ENCODE measurements around the gene LRP1-AS. TPM values are rescaled to one million over a fixed set of nuclear protein-coding genes. Genes with fewer than 3 reads are reported as not detected.

The LRP1-AS gene
- total and polyA plus RNA-seq, 10 of the 15 experiments (the other 5 are each of a cell fraction or from before 2014, with no cell fraction given): not detected

DNA sequence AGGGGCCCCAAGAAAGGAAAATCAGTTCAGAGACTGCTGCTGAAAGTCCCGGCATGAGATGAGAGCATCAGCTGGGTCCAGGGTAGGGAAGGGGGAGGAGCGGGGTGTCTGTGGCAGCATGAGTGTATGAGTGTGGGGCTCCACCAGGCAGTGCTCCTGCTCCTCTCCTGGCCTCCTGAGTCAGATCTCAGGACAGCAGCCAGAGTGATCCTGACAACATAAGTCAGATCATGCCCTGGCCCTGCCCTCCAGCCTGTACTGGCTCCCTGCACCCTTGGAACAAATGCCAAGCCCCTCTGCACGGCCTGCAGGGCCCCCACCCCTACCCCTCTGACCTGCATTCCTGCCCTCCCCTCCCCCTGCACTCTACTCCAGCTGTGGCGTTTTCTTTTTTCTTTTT is 24.2 kb upstream of the LRP1-AS start:
- ATAC-seq: no peak
- ChIA-PET RAD21 (ENCODE audit: unreplicated experiment) (no interaction called here), SMC1A (ENCODE audit: uncharacterized antibody, unreplicated experiment) (interaction anchor here (0.9 kb wide), 1 partner anchor 17 kb away, joined by 3 read pairs; no protein-coding TSS in a partner anchor), CTCF (interaction anchor here (1.0 to 5.4 kb wide), 7 partner anchors 11 to 141 kb away, joined by 3 to 66 read pairs (median 5); no protein-coding TSS in a partner anchor), POLR2A (no interaction called here)
- no peak overlapping the region for H2AFZ ChIP-seq (ENCODE audit: control insufficient read depth, low read depth, low read length)
- TF ChIP-seq TCF3 (IDR thresholded peaks at IDR 0.05; ENCODE audit: borderline replicate concordance, insufficient read depth, low read depth, low read length) (no peak), ZSCAN29 (IDR thresholded peaks at IDR 0.05) (no peak), TBL1XR1 (IDR thresholded peaks at IDR 0.05; ENCODE audit: low read depth, low read length) (no peak), NBN (IDR thresholded peaks at IDR 0.05) (no peak), RAD21 (IDR thresholded peaks at IDR 0.05; ENCODE audit: insufficient read depth, low read depth, low read length) (no peak), HDAC6 (IDR thresholded peaks at IDR 0.05; ENCODE audit: unreplicated experiment) (no peak), RBBP5 (conservative IDR thresholded peaks at IDR 0.05) (no peak), STAT3 (IDR thresholded peaks at IDR 0.05; ENCODE audit: low read depth, low read length) (no peak), TCF7 (IDR thresholded peaks at IDR 0.05; ENCODE audit: borderline replicate concordance) (no peak), CHD2 (IDR thresholded peaks at IDR 0.05; ENCODE audit: borderline replicate concordance, low read depth, low read length) (no peak), ZNF384 (IDR thresholded peaks at IDR 0.05; ENCODE audit: borderline replicate concordance, low read depth, low read length) (no peak), YY1 (IDR thresholded peaks at IDR 0.05; ENCODE audit: low read depth, low read length) (no peak), SRF (IDR thresholded peaks at IDR 0.05; ENCODE audit: low read depth in 2 of 2, low read length in 2 of 2) (no peak), IRF4 (IDR thresholded peaks at IDR 0.05; ENCODE audit: low read depth, low read length) (no peak), CBFB (IDR thresholded peaks at IDR 0.05; ENCODE audit: low read depth) (no peak), KDM1A (IDR thresholded peaks at IDR 0.05; ENCODE audit: borderline replicate concordance) (no peak)
- TF ChIP-seq, protein P1, sequence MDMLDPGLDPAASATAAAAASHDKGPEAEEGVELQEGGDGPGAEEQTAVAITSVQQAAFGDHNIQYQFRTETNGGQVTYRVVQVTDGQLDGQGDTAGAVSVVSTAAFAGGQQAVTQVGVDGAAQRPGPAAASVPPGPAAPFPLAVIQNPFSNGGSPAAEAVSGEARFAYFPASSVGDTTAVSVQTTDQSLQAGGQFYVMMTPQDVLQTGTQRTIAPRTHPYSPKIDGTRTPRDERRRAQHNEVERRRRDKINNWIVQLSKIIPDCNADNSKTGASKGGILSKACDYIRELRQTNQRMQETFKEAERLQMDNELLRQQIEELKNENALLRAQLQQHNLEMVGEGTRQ (IDR thresholded peaks at IDR 0.05; ENCODE audit: borderline replicate concordance, low read depth, low read length): no peak
- TF ChIP-seq, protein P2, sequence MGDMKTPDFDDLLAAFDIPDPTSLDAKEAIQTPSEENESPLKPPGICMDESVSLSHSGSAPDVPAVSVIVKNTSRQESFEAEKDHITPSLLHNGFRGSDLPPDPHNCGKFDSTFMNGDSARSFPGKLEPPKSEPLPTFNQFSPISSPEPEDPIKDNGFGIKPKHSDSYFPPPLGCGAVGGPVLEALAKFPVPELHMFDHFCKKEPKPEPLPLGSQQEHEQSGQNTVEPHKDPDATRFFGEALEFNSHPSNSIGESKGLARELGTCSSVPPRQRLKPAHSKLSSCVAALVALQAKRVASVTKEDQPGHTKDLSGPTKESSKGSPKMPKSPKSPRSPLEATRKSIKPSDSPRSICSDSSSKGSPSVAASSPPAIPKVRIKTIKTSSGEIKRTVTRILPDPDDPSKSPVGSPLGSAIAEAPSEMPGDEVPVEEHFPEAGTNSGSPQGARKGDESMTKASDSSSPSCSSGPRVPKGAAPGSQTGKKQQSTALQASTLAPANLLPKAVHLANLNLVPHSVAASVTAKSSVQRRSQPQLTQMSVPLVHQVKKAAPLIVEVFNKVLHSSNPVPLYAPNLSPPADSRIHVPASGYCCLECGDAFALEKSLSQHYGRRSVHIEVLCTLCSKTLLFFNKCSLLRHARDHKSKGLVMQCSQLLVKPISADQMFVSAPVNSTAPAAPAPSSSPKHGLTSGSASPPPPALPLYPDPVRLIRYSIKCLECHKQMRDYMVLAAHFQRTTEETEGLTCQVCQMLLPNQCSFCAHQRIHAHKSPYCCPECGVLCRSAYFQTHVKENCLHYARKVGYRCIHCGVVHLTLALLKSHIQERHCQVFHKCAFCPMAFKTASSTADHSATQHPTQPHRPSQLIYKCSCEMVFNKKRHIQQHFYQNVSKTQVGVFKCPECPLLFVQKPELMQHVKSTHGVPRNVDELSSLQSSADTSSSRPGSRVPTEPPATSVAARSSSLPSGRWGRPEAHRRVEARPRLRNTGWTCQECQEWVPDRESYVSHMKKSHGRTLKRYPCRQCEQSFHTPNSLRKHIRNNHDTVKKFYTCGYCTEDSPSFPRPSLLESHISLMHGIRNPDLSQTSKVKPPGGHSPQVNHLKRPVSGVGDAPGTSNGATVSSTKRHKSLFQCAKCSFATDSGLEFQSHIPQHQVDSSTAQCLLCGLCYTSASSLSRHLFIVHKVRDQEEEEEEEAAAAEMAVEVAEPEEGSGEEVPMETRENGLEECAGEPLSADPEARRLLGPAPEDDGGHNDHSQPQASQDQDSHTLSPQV (IDR thresholded peaks at IDR 0.05): no peak
- no peaks in the 10 kb centered on the region for H3K9me3 ChIP-seq (replicated peaks; ENCODE audit: control insufficient read depth, insufficient read depth, low read length)
- no peak for FAIRE-seq
- H3K27me3 ChIP-seq (replicated peaks in 1 of 2; ENCODE audit: control insufficient read depth in 2 of 2, insufficient read depth in 2 of 2, low read length in 1 of 2): no peaks in the 10 kb centered on the region
- no peak for DNase-seq (ENCODE audit: low read depth, low spot score)
- H3K27ac ChIP-seq (ENCODE audit: control insufficient read depth, insufficient read depth): no peak overlapping the region
- no TSS peak for BruUV-seq (replicated peaks)
- no peak overlapping the region for H3K4me3 ChIP-seq
- intact Hi-C loops (cut with micrococcal nuclease; ENCODE audit: unreplicated experiment): no loop called here
- H3K79me2 ChIP-seq (ENCODE audit: control insufficient read depth, insufficient read depth, low read length): no peaks in the 10 kb centered on the region
- in situ Hi-C loops (cut with MboI): no loop called here
- peaks cover 3% of the 10 kb centered on the region; the same call in 1 of the 2 replicates for H4K20me1 ChIP-seq (ENCODE audit: control insufficient read depth, insufficient read depth)
- H3K36me3 ChIP-seq (ENCODE audit: control insufficient read depth in 2 of 2, insufficient read depth in 2 of 2, low read length in 1 of 2): no peaks in the 10 kb centered on the region
- no peaks in the 10 kb centered on the region; the same call in 1 of the 2 replicates for H3K4me1 ChIP-seq (ENCODE audit: control insufficient read depth, insufficient read depth, low read length)
- no peak overlapping the region for H3K4me2 ChIP-seq (ENCODE audit: control insufficient read depth, insufficient read depth)
- WGBS (ENCODE audit: insufficient coverage, insufficient replicate concordance, low lambda C conversion rate, missing lambda C conversion rate): 24% methylated on average over 3 of the region's 4 CpGs
- H3K9ac ChIP-seq (ENCODE audit: control insufficient read depth, insufficient read depth, low read length): no peak overlapping the region

Measured in GM12878 (cell line).